Measurements from ENCODE around the gene DEGS2.
"Not testable (repeated sequence)": the region's sequence is repeated elsewhere in the genome, so short reads cannot be mapped to it uniquely, and the experiment has no call there.

The DEGS2 gene

GRCh38 chr14:100159094-100159864 lies at the start of gene DEGS2:
Gene DEGS2 (minus strand): TSS chr14:100159645. CDS start chr14:100159587, 58 bp downstream.
- no peak for DNase-seq (ENCODE audit: low spot score)

GRCh38 chr14:100208136-100208535 lies 48.7 kb upstream of the DEGS2 start:
- DNase-seq (ENCODE audit: low spot score) = not testable (repeated sequence)

- not testable (repeated sequence) for DNase-seq (ENCODE audit: low spot score)
Measured at GRCh38 chr14:100207588-100207987, 48.1 kb upstream of the DEGS2 start.

- not testable (repeated sequence) for DNase-seq (ENCODE audit: low spot score)
Measured at GRCh38 chr14:100204835-100205167, 45.4 kb upstream of the DEGS2 start.

- DNase-seq (ENCODE audit: low spot score) = peak; percentile 68
Measured at GRCh38 chr14:100203962-100204834, 44.8 kb upstream of the DEGS2 start.

GRCh38 chr14:100203146-100203545 lies 43.7 kb upstream of the DEGS2 start:
- DNase-seq (ENCODE audit: low spot score) = no peak

- DNase-seq (ENCODE audit: low spot score) = no peak
Measured at GRCh38 chr14:100202712-100203111, 43.3 kb upstream of the DEGS2 start.

GRCh38 chr14:100201701-100202100 lies 42.3 kb upstream of the DEGS2 start:
- DNase-seq (ENCODE audit: low spot score) = no peak

GRCh38 chr14:100200311-100200710 lies 40.9 kb upstream of the DEGS2 start:
- no peak for DNase-seq (ENCODE audit: low spot score)

GRCh38 chr14:100199240-100199860 lies 39.9 kb upstream of the DEGS2 start:
- no peak for DNase-seq (ENCODE audit: low spot score)

- DNase-seq (ENCODE audit: low spot score) = no peak
Measured at GRCh38 chr14:100193417-100194357, 34.2 kb upstream of the DEGS2 start.

- DNase-seq (ENCODE audit: low spot score) = peak; percentile 98
Measured at GRCh38 chr14:100192672-100193416, 33.4 kb upstream of the DEGS2 start.

GRCh38 chr14:100192250-100192671 lies 32.8 kb upstream of the DEGS2 start:
- DNase-seq (ENCODE audit: low spot score) = no peak

GRCh38 chr14:100191584-100192249 lies 32.3 kb upstream of the DEGS2 start:
- no peak for DNase-seq (ENCODE audit: low spot score)

GRCh38 chr14:100190126-100190525 lies 30.7 kb upstream of the DEGS2 start:
- no peak for DNase-seq (ENCODE audit: low spot score)

GRCh38 chr14:100188392-100189030 lies 29.1 kb upstream of the DEGS2 start:
- DNase-seq (ENCODE audit: low spot score) = no peak

GRCh38 chr14:100187247-100187833 lies 27.9 kb upstream of the DEGS2 start:
- no peak for DNase-seq (ENCODE audit: low spot score)

- not testable (repeated sequence) for DNase-seq (ENCODE audit: low spot score)
Measured at GRCh38 chr14:100181876-100182551, 22.6 kb upstream of the DEGS2 start.

- not testable (repeated sequence) for DNase-seq (ENCODE audit: low spot score)
Measured at GRCh38 chr14:100180671-100181070, 21.2 kb upstream of the DEGS2 start.
